ENCODE measurements around the gene SPDYC. TPM values are rescaled to one million over a fixed set of nuclear protein-coding genes. Genes with fewer than 3 reads are reported as not detected.

The SPDYC gene
- total and polyA plus RNA-seq, 9 of the 15 experiments (the other 6 are each of a cell fraction or from before 2014, with no cell fraction given): 4.4 to 18.8 (median 9.2) TPM

GRCh38 chr11:65204646-65205601 is 34.9 kb downstream of the SPDYC start (continued):
- no peak for TF ChIP-seq ZNF764 (CRISPR knock-in tag; IDR thresholded peaks at IDR 0.05; ENCODE audit: low read depth)
- no peak for TF ChIP-seq SMAD4 (CRISPR knock-in tag; conservative IDR thresholded peaks at IDR 0.05)
- TF ChIP-seq NR2C1 (IDR thresholded peaks at IDR 0.05): no peak
- TF ChIP-seq NR2C1 (tag; IDR thresholded peaks at IDR 0.05): no peak
- TF ChIP-seq COPS2 (conservative IDR thresholded peaks at IDR 0.05): no peak
- TF ChIP-seq ATF7 (IDR thresholded peaks at IDR 0.05): 0 out of 2 replicates have a peak, but pooled peaks have one; percentile 20
- TF ChIP-seq NCOA1 (IDR thresholded peaks at IDR 0.05; ENCODE audit: low read depth): no peak
- TF ChIP-seq ZNF282 (CRISPR knock-in tag; IDR thresholded peaks at IDR 0.05): no peak
- no peak for TF ChIP-seq THRA (IDR thresholded peaks at IDR 0.05)
- peak; percentile 71 for TF ChIP-seq CTCFL (IDR thresholded peaks at IDR 0.05; ENCODE audit: borderline replicate concordance, insufficient read depth, low read depth, low read length, poor library complexity, severe bottlenecking)
- no peak for TF ChIP-seq SMAD2 (IDR thresholded peaks at IDR 0.05; ENCODE audit: low read depth, low read length)
- TF ChIP-seq YY1 (IDR thresholded peaks at IDR 0.05; ENCODE audit: borderline replicate concordance in 1 of 3, control insufficient read depth in 1 of 3, extremely low read depth in 1 of 3, insufficient read depth in 3 of 3, insufficient read length in 1 of 3, insufficient replicate concordance in 2 of 3, low read depth in 1 of 3, low read length in 2 of 3): peak in 1 of 3 experiments; percentile 5
- TF ChIP-seq POLR2AphosphoS5 (IDR thresholded peaks at IDR 0.05; ENCODE audit: control insufficient read depth, insufficient read depth, low read depth, low read length): no peak
- TF ChIP-seq ZNF518B (CRISPR knock-in tag; IDR thresholded peaks at IDR 0.05): no peak
- TF ChIP-seq RBBP5 (IDR thresholded peaks at IDR 0.05; ENCODE audit: borderline replicate concordance, insufficient read depth, low read length, poor library complexity, severe bottlenecking): no peak
- TF ChIP-seq ARID2 (IDR thresholded peaks at IDR 0.05): no peak
- TF ChIP-seq ZNF124 (CRISPR knock-in tag; IDR thresholded peaks at IDR 0.05): no peak
- TF ChIP-seq MAZ (CRISPR knock-in tag; conservative IDR thresholded peaks at IDR 0.05 in 1 of 2, IDR thresholded peaks at IDR 0.05 in 1 of 2): peak in 1 of 2 experiments; percentile 84; a peak in 3 of 4 replicates
